ENCODE results near the gene MCF2L. TPM values are rescaled to one million over a fixed set of nuclear protein-coding genes. Genes with fewer than 3 reads are reported as not detected.

Gene MCF2L
- polyA plus RNA-seq, 5 donors, result 22.2 to 33.9 (median 29.1) TPM

DNA sequence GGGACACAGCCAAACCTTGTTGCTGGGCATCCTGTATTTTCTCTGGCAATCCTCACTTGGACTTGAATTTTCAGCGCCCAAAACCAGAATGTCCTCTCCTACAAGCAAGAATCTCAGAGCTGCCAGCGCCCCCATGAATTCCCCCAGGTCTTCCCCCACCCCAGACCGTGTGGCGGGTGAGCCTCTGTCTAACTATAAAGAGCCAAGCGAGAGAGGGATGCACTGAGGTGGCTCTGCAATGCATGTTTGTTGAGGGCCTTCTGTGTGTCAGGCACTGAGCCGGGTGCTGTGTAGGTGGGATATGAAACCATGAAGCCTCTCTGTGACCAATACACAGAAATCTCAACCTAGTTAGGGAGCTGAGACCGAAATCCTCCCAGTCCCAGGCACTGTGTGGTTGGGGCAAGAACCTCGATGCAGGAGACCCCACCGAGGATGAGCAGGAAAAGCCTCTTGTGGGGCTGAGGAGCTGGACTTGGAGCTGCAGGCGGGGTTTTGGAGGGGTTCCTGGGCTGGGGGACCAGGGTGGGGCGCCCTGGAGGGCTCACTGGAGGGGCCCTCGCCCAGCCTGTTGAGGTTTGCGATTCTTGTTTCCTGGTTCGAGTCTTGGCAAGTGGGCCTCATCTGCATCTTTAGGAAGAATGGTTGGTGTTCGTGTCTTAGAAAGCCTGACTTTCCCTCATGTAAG, 177.0 kb downstream of the MCF2L start:
- no peak for DNase-seq

DNA sequence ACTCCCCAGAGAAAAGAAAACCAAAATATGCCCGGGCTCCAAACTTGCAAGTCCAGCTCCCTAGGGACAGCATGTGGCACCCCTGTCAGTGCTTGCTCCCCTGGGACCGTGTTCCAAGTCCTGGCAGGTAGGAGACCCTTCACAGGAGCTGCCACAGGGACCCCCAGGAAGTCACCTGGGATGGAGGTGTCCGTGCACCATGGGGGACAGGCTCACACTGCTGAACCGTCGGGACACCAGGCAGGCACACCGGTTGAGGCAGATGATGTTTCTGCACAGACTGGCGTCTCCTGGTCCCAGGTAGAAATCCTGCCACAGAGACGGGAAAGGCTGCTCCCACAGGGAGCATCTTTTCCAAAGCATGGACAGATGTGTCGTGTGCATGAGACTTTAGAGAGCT, 177.7 kb downstream of the MCF2L start:
- DNase-seq, result no peak

DNA sequence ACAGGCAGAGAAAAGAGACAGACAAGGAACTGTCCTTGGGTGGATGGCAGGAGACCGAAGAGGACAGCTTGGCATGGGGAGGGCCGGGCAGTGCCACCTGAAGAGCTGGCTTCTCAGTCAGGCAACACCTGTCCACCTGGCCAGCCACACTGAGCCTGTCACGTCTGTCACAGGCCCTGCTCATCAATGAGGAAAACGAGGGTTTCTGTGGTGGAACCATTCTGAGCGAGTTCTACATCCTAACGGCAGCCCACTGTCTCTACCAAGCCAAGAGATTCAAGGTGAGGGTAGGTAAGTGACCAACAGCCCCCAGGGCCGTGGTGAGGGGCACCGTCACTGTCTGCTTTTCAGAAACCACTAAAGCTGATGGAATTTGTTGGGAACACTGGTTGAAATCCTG, 178.2 kb downstream of the MCF2L start:
- no peak for DNase-seq

DNA sequence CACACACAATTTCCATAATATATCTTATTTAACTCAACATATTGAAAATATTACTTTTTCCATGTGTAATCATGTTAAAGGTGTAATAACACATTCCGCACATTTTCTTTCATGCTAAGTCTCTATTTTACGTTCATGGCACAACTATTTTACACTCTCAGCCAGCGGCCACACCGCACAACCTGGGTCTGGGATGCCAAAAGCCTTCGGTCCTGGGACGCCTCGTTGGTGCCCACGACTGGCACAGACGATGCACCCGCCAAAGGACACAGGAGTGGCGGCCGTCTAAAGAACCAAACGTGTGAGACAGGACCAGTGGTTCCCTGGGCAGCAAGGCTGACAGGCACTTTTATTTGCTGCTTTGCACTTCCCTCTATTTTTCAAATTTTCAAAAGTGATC, 179.4 kb downstream of the MCF2L start:
- DNase-seq, result no peak

DNA sequence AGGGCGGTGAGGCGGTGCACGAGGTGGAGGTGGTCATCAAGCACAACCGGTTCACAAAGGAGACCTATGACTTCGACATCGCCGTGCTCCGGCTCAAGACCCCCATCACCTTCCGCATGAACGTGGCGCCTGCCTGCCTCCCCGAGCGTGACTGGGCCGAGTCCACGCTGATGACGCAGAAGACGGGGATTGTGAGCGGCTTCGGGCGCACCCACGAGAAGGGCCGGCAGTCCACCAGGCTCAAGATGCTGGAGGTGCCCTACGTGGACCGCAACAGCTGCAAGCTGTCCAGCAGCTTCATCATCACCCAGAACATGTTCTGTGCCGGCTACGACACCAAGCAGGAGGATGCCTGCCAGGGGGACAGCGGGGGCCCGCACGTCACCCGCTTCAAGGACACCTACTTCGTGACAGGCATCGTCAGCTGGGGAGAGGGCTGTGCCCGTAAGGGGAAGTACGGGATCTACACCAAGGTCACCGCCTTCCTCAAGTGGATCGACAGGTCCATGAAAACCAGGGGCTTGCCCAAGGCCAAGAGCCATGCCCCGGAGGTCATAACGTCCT, 180.0 kb downstream of the MCF2L start:
- DNase-seq, result no peak

Other genes with a start within 250 kb of the MCF2L start
- 1 to 10 TPM in 2 of 5 donors, under 1 TPM in 3; 0.40 to 1.5 (median 0.89) TPM for gene F7, start 136.6 kb downstream of the MCF2L start, polyA plus RNA-seq (ENCODE audit: insufficient read depth in 1 of 5, insufficient read length in 5 of 5, low replicate concordance in 1 of 5)
- gene F10, start 153.6 kb downstream of the MCF2L start, polyA plus RNA-seq (ENCODE audit: insufficient read depth in 1 of 5, insufficient read length in 5 of 5, low replicate concordance in 1 of 5), result 10 to 100 TPM; 13.9 to 20.4 (median 14.5) TPM
- under 1 TPM; 0.13 to 0.67 (median 0.42) TPM for gene PROZ, start 189.4 kb downstream of the MCF2L start, polyA plus RNA-seq (ENCODE audit: insufficient read depth in 1 of 5, insufficient read length in 5 of 5, low replicate concordance in 1 of 5)
- gene PCID2, start 239.5 kb downstream of the MCF2L start, polyA plus RNA-seq (ENCODE audit: insufficient read depth in 1 of 5, insufficient read length in 5 of 5, low replicate concordance in 1 of 5), result 10 to 100 TPM; 54.3 to 85.0 (median 78.0) TPM
- gene CUL4A, start 240.4 kb downstream of the MCF2L start, polyA plus RNA-seq (ENCODE audit: insufficient read depth in 1 of 5, insufficient read length in 5 of 5, low replicate concordance in 1 of 5), result 10 to 100 TPM; 72.9 to 92.7 (median 85.5) TPM